GM21737 (cell line): Measurements from ENCODE around the gene HSD3B1.

Source experiments
- ATAC-seq: cut with Tn5 transposase; IDR thresholded peaks from one replicate; pipeline ENCODE4 v1.9.1; 2021; ENCODE audit warnings: mild to moderate bottlenecking, moderate library complexity; ENCODE audit not compliant: unreplicated experiment

The HSD3B1 gene

DNA sequence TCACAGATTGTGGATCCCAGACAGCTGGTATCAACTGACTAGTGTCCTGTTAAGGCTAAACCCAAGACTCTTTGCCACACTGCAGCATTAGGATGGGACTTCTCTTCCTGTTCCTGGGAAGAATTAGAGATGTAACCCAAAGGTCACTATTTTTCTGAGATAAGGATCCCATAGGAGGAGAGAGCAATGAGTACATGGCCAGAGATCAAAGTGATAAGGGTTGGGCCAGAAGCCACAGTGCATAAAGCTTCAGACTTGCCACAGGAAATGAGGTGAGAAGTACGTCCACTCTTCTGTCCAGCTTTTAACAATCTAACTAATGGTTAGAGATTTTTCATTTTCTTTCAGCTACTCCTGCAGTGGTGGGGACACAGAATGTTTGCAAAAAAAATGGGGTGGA is at the start of gene HSD3B1:
HSD3B1 (plus strand) TSS at position 270 of the 400 bp plus-strand sequence. CDS start 267 bp downstream, outside the sequence.
- ATAC-seq: no peak

GRCh38 chr1:119462964-119463363 is 44.0 kb upstream of the HSD3B1 start:
- no peak for ATAC-seq

- no peak for ATAC-seq
These were observed 43.4 kb upstream of the HSD3B1 start for GRCh38 chr1:119463569-119463968.

- ATAC-seq: no peak
These were observed 40.6 kb upstream of the HSD3B1 start for GRCh38 chr1:119466445-119466844.

DNA sequence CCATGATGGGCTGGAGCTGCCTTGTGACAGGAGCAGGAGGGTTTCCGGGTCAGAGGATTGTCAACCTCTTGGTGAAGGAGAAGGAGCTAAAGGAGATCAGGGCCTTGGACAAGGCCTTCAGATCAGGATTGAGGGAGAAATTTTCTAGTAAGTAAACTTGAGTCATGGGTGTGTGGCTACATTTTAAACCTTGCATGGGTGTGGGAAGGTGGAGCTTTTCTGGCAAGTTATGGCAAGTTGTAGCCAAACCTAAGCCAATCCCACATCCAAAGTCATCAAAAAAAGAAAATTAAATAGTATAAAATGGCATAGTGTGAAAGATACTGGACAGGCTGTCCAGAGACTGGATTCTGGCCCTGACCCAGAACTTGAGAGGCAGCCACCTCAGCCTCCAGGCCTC is 39.8 kb upstream of the HSD3B1 start:
- ATAC-seq: no peak

GRCh38 chr1:119467857-119468668 is 38.9 kb upstream of the HSD3B1 start:
- no peak for ATAC-seq

- ATAC-seq: no peak
These were observed 37.3 kb upstream of the HSD3B1 start for GRCh38 chr1:119469741-119470140.

GRCh38 chr1:119470377-119470776 is 36.6 kb upstream of the HSD3B1 start:
- no peak for ATAC-seq

DNA sequence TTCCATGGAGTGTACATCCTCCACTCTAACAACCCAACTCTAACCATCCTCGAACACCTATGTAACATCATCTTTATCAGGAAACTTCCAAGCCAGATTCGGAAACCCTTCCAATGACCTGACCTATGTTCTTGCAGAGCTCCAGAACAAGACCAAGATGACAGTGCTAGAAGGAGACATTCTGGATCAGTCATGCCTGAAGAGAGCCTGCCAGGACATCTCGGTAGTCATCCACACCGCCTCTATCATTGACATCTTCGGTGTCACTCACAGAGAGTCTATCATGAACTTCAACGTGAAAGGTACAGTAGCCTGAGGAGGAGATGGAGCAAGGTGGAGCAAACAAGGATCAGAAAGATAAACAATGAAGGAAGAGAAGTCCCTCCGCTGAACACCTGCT is 36.1 kb upstream of the HSD3B1 start:
- no peak for ATAC-seq

DNA sequence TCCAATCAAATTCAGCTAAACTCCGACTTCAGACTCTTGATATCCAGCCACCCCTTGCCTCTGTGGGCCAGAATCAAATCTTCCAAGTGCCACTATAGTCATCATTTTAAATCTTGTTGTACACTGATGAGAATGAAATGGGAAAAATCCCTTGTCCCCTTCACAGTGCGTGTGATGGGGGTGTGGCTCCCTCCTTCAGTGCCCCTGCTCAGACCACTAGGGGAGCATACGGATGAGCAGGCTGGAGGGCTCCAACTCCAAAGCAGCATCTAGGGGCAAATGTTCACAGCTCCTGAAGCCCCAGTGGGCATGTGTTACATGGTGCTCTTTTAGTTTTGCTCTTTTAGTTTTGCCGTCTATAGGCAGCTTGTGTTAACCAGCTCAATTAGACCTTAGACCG is 35.4 kb upstream of the HSD3B1 start:
- no peak for ATAC-seq

DNA sequence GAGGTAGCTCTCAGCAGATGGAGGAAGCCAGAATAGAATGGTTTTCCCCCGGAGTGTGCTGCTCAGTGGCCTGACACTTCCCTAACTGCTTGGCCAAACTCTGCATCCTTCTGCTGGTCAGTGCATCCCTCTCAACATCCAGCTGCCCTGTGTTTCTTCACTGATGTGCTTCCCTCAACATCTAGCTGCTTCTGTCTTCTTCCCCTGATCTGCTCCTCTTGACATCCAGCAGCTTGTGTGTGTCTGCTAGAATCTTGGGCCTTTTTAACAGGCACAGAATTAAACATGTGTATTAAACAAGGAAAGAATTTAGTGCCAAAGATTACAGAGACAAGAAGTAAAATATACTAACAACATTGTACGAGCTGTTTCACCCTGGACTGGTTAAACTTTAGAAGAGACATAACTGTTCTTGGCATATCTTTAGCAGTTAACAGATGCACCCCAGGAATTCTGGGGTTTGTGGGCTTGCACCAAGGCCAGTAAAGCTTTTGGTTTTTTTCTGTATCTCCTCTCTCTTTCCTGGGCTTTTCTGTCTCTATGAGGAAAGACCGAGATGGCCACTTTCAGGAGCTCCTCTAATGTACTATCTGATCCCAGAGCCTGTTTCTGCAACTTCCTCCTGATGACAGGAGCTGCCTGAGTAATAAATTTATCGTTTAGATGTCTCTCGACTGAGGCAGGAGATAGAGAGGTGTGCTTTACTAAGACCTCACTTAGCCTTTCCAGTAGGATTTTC is 34.8 kb upstream of the HSD3B1 start:
- no peak for ATAC-seq

GRCh38 chr1:119472819-119473175 is 34.2 kb upstream of the HSD3B1 start:
- no peak for ATAC-seq

DNA sequence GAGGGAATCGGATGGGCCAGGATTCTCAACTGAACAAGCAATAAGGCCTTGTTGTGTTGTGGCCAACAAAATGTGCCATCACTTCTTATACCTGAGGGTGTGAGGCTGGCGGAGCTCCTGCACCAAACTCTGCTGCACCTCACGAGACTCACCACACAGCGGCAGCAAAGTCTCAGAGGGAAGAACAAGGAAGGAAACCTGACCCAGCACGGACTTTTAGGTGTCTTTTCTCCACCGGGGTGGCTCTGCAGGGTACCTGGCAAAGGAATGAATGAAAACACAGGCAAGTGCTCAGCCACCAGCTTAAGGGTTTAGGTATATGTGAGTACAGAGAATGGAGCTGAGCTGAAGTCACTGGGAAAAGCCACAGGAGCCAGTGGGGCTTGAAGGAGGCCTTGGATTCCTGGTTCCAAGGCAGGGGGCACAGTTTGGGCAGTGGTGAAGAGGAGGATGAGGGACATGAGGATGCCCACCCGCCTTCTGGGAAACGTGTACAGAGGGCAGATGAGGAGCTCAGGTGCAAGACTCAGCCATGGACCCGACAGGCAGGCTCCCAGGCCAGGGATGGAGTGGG is 31.1 kb upstream of the HSD3B1 start:
- ATAC-seq: no peak

DNA sequence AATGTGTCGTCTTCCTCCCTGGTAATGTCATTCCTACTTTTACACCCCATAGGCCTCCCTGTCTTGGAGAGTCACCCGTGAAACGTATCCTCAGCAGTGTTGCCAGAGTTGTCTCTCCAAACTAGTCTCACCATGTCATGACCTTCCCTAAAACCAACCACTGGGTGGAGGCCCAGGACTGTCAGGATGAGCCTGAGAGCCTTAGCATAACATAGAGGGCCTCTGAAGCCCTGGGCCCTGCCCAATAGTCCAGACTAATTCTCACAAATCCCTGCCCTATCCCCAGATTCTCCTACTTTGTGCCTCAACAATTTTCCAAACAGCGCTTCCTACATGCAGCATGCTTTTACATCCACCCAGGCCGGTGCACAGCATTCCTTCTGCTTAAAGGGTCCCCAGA is 29.3 kb upstream of the HSD3B1 start:
- no peak for ATAC-seq

- ATAC-seq: no peak
These were observed 26.8 kb upstream of the HSD3B1 start for GRCh38 chr1:119480175-119480574.

- ATAC-seq: no peak
These were observed 25.1 kb upstream of the HSD3B1 start for GRCh38 chr1:119481951-119482350.

DNA sequence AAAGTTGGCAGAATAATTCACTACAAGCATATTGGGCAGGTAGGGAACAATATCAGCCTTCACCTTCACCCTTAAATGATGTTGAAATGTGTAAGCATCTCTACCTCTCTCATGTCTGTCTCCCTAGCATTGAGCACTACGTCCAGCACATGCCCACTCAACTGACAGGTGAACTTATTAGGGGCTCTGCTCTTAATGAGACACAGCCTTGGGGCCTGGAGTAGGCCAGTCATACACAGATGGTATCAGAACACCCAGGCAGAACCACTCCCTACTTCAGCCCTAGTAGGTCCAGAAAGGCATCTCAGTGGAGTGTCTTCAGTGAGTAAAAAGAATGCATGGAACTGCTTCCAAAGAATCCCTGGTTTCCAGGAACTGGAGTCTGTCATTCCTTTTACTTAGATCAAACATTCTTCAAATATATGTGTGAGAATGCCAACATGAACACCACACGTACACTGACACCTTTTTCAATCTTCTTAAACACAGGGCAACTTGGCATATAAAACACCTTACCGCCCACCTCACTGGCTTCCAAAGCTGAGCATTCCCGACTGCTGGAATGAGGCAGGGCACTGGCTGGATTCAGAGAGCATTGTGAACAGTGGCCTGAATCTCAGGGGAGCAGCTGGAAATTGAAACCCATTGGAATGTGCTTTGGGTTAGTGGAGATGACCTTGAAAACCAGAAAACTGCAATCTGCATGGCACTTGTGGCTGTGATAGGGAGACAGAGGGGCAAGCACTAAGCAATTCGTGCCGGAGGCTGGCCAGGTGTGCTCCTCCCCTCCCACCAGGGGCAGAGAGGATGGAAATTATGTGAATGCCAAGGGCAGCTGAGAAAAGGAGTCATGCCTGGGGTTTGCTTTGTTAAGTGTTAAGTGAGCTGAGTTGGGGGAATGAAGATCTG is 24.2 kb upstream of the HSD3B1 start:
- ATAC-seq: no peak

DNA sequence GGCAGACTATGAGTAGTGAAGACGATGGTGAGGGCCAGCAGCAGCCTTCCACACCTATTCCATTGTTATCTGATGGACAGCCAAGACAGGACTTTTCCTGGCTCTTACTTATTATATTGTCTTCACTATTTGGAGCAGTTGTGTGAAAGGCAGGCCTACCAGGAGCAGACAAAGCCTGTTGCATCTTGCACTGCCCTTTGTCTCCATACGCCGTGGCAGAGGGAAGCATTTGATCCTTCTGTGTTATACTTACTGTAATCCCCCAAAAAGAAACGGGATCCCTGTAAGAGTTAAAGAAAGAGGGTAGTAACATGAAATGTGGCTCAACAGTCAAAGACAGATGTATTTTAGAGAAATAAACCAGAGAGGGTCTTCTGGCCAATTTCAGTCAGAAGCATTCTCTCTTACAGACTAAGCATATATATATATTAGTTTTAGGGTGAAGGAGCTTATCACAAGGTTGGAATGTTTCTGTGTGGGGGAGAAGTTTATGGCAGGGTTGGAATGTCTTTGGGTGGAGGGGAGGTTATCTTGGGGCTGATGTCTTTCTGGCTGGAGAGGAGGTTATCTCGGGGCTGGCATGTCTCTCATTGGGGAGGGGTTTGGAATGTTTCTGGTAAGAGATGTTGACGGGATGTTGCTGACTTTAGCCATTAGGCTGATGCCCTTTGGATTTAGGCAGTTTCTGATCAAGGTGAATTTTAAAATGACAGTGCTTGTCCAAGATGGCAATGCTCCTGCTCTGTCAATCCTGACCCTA is 23.4 kb upstream of the HSD3B1 start:
- no peak for ATAC-seq

GRCh38 chr1:119485201-119485600 is 21.8 kb upstream of the HSD3B1 start:
- ATAC-seq: no peak

DNA sequence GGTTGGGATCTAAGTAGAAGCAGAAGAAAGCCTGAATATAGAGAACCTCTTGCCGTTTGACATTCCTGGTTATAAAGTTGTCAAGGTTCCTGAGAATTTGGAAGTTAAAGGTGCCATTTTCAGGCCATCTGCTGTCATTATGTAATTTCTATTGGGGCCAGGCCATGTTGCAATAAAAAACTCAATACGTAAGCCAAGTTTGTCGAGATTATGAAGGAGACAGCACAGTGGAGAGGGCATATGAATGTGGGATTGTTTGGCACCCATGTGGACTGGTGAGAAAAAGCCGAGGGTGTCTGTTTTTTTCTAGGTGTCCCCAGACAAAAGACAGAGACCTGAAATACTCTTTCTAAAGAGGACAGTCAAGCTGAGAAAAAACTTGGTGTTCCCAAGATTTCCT is 18.8 kb upstream of the HSD3B1 start:
- ATAC-seq: no peak
